Endothelial cell of umbilical vein (primary cell): ENCODE results near the gene PNMA1. TPM values are rescaled to one million over a fixed set of nuclear protein-coding genes. Genes with fewer than 3 reads are reported as not detected.

Experiments
- BruUV-seq: library from RNA; stranded (reverse); fragments of 400-500 nt; replicated peaks from 2 replicates; lab custom pipeline; 2021; lab: Mats Ljungman, UMichigan
- CTCF ChIA-PET: fragments of 300-600, 350-600 bp; sonication (Branson Sonifier 250); formaldehyde crosslinking; loops from one replicate; lab custom pipeline; 2021; ENCODE audit warnings: antibody characterized with exemption, inconsistent platforms; lab: Charles Lee
- POLR2A ChIA-PET: fragments of 300-600, 350-600 bp; sonication (Branson Sonifier 250); formaldehyde crosslinking; loops from one replicate; lab custom pipeline; 2021; ENCODE audit warnings: antibody characterized with exemption, inconsistent platforms; lab: Charles Lee
- DNase-seq: peaks from one replicate; pipeline ENCODE4 v3.0.0-alpha.2; 2011; ENCODE audit warnings: low read depth, low spot score
- FAIRE-seq: peaks from 2 replicates; lab custom pipeline; 2011; peaks lifted over from hg19 to GRCh38; lab: Jason Lieb, UNC
- H2AFZ ChIP-seq: 2 replicates; pipeline ENCODE4 v1.6.0; 2012; ENCODE audit warnings: low read depth, low read length, control low read depth, inconsistent platforms
- H3K27ac ChIP-seq: 2 replicates; pipeline ENCODE4 v1.5.1; 2011; ENCODE audit warnings: low read depth, mild to moderate bottlenecking, control low read depth, low read length, moderate library complexity; ENCODE audit not compliant: insufficient read depth
- H3K27me3 ChIP-seq, 2 experiments: 2 replicates each; pipeline versions ENCODE4 v1.6.0 to v1.6.1; 2011; ENCODE audit warnings: low read length in 2 of 2, mixed read lengths in 1 of 2; ENCODE audit not compliant: control insufficient read depth in 2 of 2, insufficient read depth in 2 of 2
- H3K36me3 ChIP-seq, 2 experiments: 2 replicates in 1 of 2; 3 replicates in 1 of 2; pipeline ENCODE4 v1.5.1; 2011; ENCODE audit warnings: low read length in 2 of 2, mild to moderate bottlenecking in 1 of 2, moderate library complexity in 1 of 2; ENCODE audit not compliant: control insufficient read depth in 2 of 2, insufficient read depth in 2 of 2; ENCODE audit errors: extremely low read depth in 1 of 2
- H3K4me1 ChIP-seq: 3 replicates; pipeline ENCODE4 v1.5.1; 2011; ENCODE audit warnings: mild to moderate bottlenecking, low read length; ENCODE audit not compliant: control insufficient read depth, insufficient read depth; ENCODE audit errors: extremely low read depth
- H3K4me2 ChIP-seq: 2 replicates; pipeline ENCODE4 v1.6.1; 2011; ENCODE audit warnings: low read length, control low read depth, mixed read lengths; ENCODE audit not compliant: insufficient read depth
- H3K4me3 ChIP-seq, 3 experiments: fragments of 200-600 bp in 1 of 3; sonication (generic), shearing (Covaris generic) in 1 of 3; replicated peaks in 1 of 3; 2 replicates each; pipeline ENCODE4 v1.5.1; 2011 to 2016; ENCODE audit warnings: control low read depth in 3 of 3, low read length in 3 of 3, mild to moderate bottlenecking in 2 of 3, inconsistent platforms in 1 of 3, low read depth in 1 of 3, moderate library complexity in 1 of 3; ENCODE audit not compliant: insufficient read depth in 1 of 3
- H3K79me2 ChIP-seq: 2 replicates; pipeline ENCODE4 v1.6.0; 2012; ENCODE audit warnings: low read length, inconsistent platforms; ENCODE audit not compliant: control insufficient read depth, insufficient read depth
- H3K9ac ChIP-seq: replicated peaks from 2 replicates; pipeline ENCODE3; 2011; ENCODE audit warnings: low read length, control low read depth; ENCODE audit not compliant: insufficient read depth; ENCODE audit errors: extremely low read depth
- H3K9me1 ChIP-seq: replicated peaks from 3 replicates; pipeline ENCODE4 v1.6.0; 2011; ENCODE audit warnings: mild to moderate bottlenecking, low read length; ENCODE audit not compliant: control insufficient read depth, insufficient read depth; ENCODE audit errors: extremely low read depth
- H3K9me3 ChIP-seq: replicated peaks from 2 replicates; pipeline ENCODE4 v1.5.1; 2012; ENCODE audit warnings: low read length, inconsistent platforms; ENCODE audit not compliant: control insufficient read depth, insufficient read depth
- H4K20me1 ChIP-seq: replicated peaks from 2 replicates; pipeline ENCODE3; 2011; ENCODE audit warnings: mild to moderate bottlenecking, low read length; ENCODE audit not compliant: control insufficient read depth, insufficient read depth; ENCODE audit errors: extremely low read depth
- EZH2 ChIP-seq: IDR thresholded peaks from 2 replicates; pipeline ENCODE4 v1.6.1; 2012; ENCODE audit warnings: borderline replicate concordance, low read depth, mild to moderate bottlenecking, moderate library complexity, low read length, inconsistent platforms; ENCODE audit not compliant: severe bottlenecking
- FOS ChIP-seq: IDR thresholded peaks from 2 replicates; pipeline ENCODE4 v1.6.1; 2011; ENCODE audit warnings: mild to moderate bottlenecking, low read length, moderate library complexity, borderline replicate concordance; ENCODE audit not compliant: insufficient read depth
- GATA2 ChIP-seq: IDR thresholded peaks from 2 replicates; pipeline ENCODE4 v1.7.0; 2011; ENCODE audit warnings: low read depth, mild to moderate bottlenecking, moderate library complexity, mixed read lengths, low read length; ENCODE audit not compliant: insufficient read length, insufficient read depth
- JUN ChIP-seq: IDR thresholded peaks from 2 replicates; pipeline ENCODE4 v1.6.1; 2011; ENCODE audit warnings: borderline replicate concordance, low read depth; ENCODE audit not compliant: insufficient read length, insufficient read depth
- MYC ChIP-seq: IDR thresholded peaks from one replicate; pipeline ENCODE4 v1.6.1; 2011; ENCODE audit warnings: mild to moderate bottlenecking, low read depth, low read length
- POLR2A ChIP-seq: IDR thresholded peaks from 2 replicates; pipeline ENCODE4 v1.6.1; 2012; ENCODE audit warnings: low read depth, mild to moderate bottlenecking, control low read depth, low read length
- POLR2AphosphoS5 ChIP-seq: IDR thresholded peaks from 2 replicates; pipeline ENCODE4 v1.6.1; 2012; ENCODE audit warnings: low read depth, mild to moderate bottlenecking, control low read depth, low read length, moderate library complexity; ENCODE audit not compliant: insufficient read depth
- dilution Hi-C: fragments of 300-500 bp; cut with MboI; formaldehyde crosslinking; loops from one replicate; pipeline ENCODE4 v1.15.0; 2019; ENCODE audit warnings: low sequenced_read_pairs; ENCODE audit not compliant: extremely low pct_ligation_motif_present
- intact Hi-C: fragments of 100-400 bp; cut with micrococcal nuclease; formaldehyde crosslinking; loops from one replicate; pipeline ENCODE4 v1.10.0; 2022
- polyA plus RNA-seq, 4 experiments: library from polyadenylated mRNA; depleted of rRNA in 3 of 4; stranded (reverse) in 3 of 4; unstranded in 1 of 4; fragments of >200 nt; gene quantifications; 2 replicates each; pipeline versions ENCODE4 v1.2.1 to v1.2.3, GENCODE V29; 2011 to 2012; ENCODE audit warnings: missing spikeins in 1 of 4
- total RNA-seq: library from RNA; stranded (reverse); gene quantifications from 2 replicates; pipeline ENCODE4 v1.2.3, GENCODE V29; 2021
- TF ChIP-seq, protein P1 (sequence below): IDR thresholded peaks from 2 replicates; pipeline ENCODE4 v1.6.1; 2011; ENCODE audit not compliant: insufficient read depth, insufficient read length

The PNMA1 gene
- total and polyA plus RNA-seq, 2 donors (not counting 3 experiments of a cell fraction or from before 2014, with no cell fraction given): 29.8 to 82.6 TPM

- FAIRE-seq: no peak
- Histone ChIP-seq H3K4me3 (no peak overlapping the region), H3K36me3 (no peaks in the 10 kb centered on the region), H2AFZ (no peak overlapping the region), H3K27ac (no peak overlapping the region), H3K4me2 (no peak overlapping the region), H3K27me3 (no peaks in the 10 kb centered on the region), H3K9me3 (no peaks in the 10 kb centered on the region), H3K9me1 (no peaks in the 10 kb centered on the region), H3K9ac (no peak overlapping the region), H3K79me2 (no peaks in the 10 kb centered on the region), H3K4me1 (no peaks in the 10 kb centered on the region), H4K20me1 (no peaks in the 10 kb centered on the region)
- BruUV-seq: no TSS peak
- TF ChIP-seq, protein P1, sequence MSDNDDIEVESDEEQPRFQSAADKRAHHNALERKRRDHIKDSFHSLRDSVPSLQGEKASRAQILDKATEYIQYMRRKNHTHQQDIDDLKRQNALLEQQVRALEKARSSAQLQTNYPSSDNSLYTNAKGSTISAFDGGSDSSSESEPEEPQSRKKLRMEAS: no peak
- no peak for TF ChIP-seq FOS
- TF ChIP-seq MYC: no peak
- TF ChIP-seq EZH2: no peak
- no peak for TF ChIP-seq JUN
- no peak for TF ChIP-seq POLR2A
- no peak for TF ChIP-seq GATA2
- TF ChIP-seq POLR2AphosphoS5: no peak
- DNase-seq: no peak
- ChIA-PET POLR2A (no interaction called here), CTCF (interaction anchor here (1.4 kb wide), 1 partner anchor 11 kb away, joined by 3 read pairs; no protein-coding TSS in a partner anchor)
- intact Hi-C loops: no loop called here
- dilution Hi-C loops: no loop called here
These were observed 13.9 kb downstream of the PNMA1 start for GRCh38 chr14:73700325-73700724.
